ENCODE results near the gene L3MBTL3. TPM values are rescaled to one million over a fixed set of nuclear protein-coding genes. Genes with fewer than 3 reads are reported as not detected.

L3MBTL3 gene
- total RNA-seq, 2 donors from 2014 or later: 1.8 to 3.1 TPM

DNA sequence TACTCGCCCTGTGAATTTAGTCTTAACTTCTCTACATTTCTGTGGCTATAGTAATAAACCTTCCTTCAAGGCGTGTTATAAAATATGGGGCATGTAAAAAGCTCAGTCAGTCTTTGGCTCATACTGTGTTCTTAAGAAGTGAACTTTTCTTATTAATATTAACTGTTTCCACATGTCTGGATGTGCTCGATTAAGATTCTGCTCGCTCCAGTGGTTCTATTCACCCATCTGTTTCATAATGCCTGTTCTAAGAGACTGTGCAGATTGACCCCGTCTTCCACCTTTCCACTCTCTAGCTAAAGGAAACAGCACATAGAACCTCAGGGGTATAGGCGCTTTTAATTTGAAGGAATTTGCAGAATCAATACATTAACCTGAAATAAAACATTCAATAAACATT lies 99.9 kb downstream of the L3MBTL3 start:
- H3K4me3 ChIP-seq: no peak overlapping the region
- no peaks in the 10 kb centered on the region for H3K4me1 ChIP-seq
- H3K9me3 ChIP-seq: no peaks in the 10 kb centered on the region
- no peak for DNase-seq (ENCODE audit: low spot score)
- no peak overlapping the region for H3K27ac ChIP-seq
- no peaks in the 10 kb centered on the region for H3K27me3 ChIP-seq
- no peaks in the 10 kb centered on the region for H3K36me3 ChIP-seq
- TF ChIP-seq, protein P1, sequence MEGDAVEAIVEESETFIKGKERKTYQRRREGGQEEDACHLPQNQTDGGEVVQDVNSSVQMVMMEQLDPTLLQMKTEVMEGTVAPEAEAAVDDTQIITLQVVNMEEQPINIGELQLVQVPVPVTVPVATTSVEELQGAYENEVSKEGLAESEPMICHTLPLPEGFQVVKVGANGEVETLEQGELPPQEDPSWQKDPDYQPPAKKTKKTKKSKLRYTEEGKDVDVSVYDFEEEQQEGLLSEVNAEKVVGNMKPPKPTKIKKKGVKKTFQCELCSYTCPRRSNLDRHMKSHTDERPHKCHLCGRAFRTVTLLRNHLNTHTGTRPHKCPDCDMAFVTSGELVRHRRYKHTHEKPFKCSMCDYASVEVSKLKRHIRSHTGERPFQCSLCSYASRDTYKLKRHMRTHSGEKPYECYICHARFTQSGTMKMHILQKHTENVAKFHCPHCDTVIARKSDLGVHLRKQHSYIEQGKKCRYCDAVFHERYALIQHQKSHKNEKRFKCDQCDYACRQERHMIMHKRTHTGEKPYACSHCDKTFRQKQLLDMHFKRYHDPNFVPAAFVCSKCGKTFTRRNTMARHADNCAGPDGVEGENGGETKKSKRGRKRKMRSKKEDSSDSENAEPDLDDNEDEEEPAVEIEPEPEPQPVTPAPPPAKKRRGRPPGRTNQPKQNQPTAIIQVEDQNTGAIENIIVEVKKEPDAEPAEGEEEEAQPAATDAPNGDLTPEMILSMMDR (IDR thresholded peaks at IDR 0.05): no peak

DNA sequence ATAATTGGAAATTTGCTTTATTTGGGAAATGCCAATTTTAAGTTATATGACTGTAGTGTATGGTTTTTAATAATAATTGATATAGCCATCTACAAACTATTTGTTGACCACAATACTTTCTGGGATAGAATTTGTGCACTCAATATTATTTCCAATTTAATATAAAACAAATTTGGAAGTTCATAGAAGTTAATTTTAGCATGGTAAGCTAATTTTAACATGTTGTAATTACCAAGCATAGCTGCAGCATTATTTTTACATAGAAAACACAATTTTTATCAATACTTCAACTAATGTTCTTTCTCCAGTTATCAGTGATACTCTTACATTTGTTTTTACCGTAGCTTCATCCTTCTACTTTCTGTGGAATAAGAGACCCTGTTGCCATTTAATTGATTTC lies 100.8 kb downstream of the L3MBTL3 start:
- DNase-seq (ENCODE audit: low spot score): no peak
- H3K27ac ChIP-seq: no peak overlapping the region
- H3K36me3 ChIP-seq: no peaks in the 10 kb centered on the region
- H3K9me3 ChIP-seq: no peaks in the 10 kb centered on the region
- H3K4me1 ChIP-seq: no peaks in the 10 kb centered on the region
- no peak overlapping the region for H3K4me3 ChIP-seq
- TF ChIP-seq, protein P1 (IDR thresholded peaks at IDR 0.05): no peak
- H3K27me3 ChIP-seq: no peaks in the 10 kb centered on the region

DNA sequence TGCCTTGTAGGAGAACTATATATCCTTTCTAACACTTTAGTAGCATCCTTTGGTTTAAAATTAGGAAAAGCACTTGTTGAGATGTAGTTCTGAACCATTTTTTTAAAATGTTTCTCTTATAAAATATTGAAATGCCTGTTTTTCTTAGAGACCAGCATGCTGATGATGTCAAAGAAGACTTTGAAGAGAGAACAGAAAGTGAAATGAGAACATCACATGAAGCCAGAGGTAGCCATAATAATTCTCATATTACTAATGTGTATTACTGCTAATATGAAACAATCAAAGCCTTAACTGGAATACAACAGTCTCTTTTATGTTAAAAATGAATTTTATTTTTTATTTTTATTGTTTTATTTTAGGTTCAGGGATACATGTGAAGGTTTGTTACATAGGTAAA lies 102.3 kb downstream of the L3MBTL3 start:
- TF ChIP-seq, protein P1 (IDR thresholded peaks at IDR 0.05): no peak
- H3K27me3 ChIP-seq: no peaks in the 10 kb centered on the region
- no peak for DNase-seq (ENCODE audit: low spot score)
- no peaks in the 10 kb centered on the region for H3K36me3 ChIP-seq
- no peak overlapping the region for H3K4me3 ChIP-seq
- H3K4me1 ChIP-seq: no peaks in the 10 kb centered on the region
- no peaks in the 10 kb centered on the region for H3K9me3 ChIP-seq
- H3K27ac ChIP-seq: no peak overlapping the region

DNA sequence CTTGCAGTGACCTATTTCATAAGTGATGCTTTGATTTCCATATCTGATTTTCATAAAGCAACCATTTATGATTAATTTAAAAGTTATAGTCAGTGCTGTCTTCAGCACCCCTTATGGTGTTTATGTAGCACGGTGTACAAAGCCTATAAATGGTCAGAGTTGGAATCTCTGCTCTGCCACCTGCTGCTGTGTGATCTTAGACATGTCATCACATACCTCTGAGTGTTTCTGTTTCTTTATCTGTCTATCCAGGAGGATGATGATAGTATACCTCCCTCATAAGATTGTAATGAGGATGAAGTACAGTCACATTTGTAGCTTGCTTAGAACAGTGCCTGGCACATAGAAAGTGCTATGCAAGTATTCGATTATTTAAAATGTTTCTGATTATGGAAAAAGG lies 103.9 kb downstream of the L3MBTL3 start:
- Histone ChIP-seq H3K4me3 (no peak overlapping the region), H3K4me1 (no peaks in the 10 kb centered on the region), H3K9me3 (no peaks in the 10 kb centered on the region), H3K27me3 (no peaks in the 10 kb centered on the region), H3K36me3 (no peaks in the 10 kb centered on the region), H3K27ac (no peak overlapping the region)
- TF ChIP-seq, protein P1 (IDR thresholded peaks at IDR 0.05): no peak
- no peak for DNase-seq (ENCODE audit: low spot score)

DNA sequence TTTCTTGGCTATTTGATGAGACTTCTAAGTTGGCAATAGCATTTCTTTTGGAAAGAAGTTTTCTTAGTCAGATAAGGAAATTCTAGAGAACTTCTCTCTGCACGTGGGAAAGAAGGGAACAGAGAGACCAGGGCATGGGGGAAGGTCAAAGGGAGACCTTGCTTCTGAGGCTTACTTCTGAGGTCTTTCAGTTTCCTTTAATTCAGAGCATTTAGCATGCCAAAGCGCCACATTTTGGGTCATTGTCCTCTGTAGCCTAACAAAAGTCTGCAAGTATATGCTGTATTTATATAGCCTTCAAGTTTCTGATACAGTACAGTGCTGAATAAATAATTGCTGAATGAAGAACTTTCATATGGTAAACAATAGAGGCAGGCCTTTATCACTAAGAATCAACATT lies 108.8 kb downstream of the L3MBTL3 start:
- H3K27ac ChIP-seq: no peak overlapping the region
- no peaks in the 10 kb centered on the region for H3K9me3 ChIP-seq
- H3K4me3 ChIP-seq: no peak overlapping the region
- no peak for DNase-seq (ENCODE audit: low spot score)
- no peaks in the 10 kb centered on the region for H3K4me1 ChIP-seq
- TF ChIP-seq, protein P1 (IDR thresholded peaks at IDR 0.05): no peak
- no peaks in the 10 kb centered on the region for H3K36me3 ChIP-seq
- H3K27me3 ChIP-seq: no peaks in the 10 kb centered on the region

DNA sequence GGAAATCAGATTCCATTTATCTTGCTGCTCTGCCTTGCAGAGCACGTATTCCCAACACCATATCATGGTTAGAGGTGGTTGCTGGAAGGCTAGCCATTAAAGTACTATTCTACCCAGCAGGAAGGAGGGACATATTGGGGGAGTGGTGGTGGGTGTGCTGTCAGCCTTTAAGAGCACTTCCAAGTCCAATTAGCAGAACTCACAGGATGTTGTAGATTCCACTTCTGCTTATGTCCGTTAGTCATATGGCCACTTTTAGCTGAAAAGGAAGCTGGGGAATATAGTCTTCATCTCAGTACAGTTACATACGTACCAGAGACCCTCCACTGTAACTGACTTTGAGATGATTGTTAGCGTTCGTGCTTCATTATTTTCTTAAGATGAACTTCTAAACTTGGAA lies 109.9 kb downstream of the L3MBTL3 start:
- H3K27ac ChIP-seq: no peak overlapping the region
- no peaks in the 10 kb centered on the region for H3K9me3 ChIP-seq
- no peak for DNase-seq (ENCODE audit: low spot score)
- TF ChIP-seq, protein P1 (IDR thresholded peaks at IDR 0.05): no peak
- H3K4me3 ChIP-seq: no peak overlapping the region
- no peaks in the 10 kb centered on the region for H3K4me1 ChIP-seq
- H3K27me3 ChIP-seq: no peaks in the 10 kb centered on the region
- no peaks in the 10 kb centered on the region for H3K36me3 ChIP-seq
